ENCODE results near the gene GJA10.

The GJA10 gene

DNA sequence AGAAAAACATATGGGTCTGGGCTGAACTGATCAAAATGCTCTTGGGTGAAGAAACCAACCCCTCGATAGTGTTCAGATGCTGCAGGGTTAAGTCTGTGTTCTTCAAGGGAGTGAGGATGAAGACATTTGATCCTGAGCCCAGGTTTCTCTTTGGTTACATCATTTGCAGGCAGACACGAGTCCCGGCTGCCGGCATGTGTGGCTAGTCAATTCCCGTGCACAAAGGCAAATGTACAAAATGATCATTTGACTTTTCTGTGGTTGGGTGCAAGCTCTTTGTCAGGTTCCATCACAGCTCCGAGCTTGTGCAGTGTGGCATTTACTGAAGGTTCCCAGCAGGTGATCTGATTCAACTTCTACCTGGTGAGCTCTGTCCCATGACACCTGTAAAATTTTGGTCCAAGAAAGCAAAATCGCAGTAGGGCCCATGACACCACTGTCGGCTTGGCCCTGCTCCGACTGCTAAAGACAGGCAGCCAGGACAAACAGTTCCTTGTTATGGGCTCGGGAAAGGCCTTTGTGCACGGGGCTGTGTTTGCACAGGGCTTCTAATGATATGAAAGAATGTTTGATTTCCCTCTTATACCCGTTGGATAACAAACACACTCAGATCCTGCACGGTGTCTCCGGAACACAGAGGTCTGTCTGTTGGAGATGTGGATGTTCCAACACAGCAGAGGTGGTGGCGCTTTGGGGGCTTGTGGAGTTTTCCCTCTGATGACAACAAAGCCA lies 46.9 kb downstream of the GJA10 start:
- DNase-seq (ENCODE audit: insufficient read length, low spot score) (no peak), FAIRE-seq (no peak)
- TF ChIP-seq, protein P1, sequence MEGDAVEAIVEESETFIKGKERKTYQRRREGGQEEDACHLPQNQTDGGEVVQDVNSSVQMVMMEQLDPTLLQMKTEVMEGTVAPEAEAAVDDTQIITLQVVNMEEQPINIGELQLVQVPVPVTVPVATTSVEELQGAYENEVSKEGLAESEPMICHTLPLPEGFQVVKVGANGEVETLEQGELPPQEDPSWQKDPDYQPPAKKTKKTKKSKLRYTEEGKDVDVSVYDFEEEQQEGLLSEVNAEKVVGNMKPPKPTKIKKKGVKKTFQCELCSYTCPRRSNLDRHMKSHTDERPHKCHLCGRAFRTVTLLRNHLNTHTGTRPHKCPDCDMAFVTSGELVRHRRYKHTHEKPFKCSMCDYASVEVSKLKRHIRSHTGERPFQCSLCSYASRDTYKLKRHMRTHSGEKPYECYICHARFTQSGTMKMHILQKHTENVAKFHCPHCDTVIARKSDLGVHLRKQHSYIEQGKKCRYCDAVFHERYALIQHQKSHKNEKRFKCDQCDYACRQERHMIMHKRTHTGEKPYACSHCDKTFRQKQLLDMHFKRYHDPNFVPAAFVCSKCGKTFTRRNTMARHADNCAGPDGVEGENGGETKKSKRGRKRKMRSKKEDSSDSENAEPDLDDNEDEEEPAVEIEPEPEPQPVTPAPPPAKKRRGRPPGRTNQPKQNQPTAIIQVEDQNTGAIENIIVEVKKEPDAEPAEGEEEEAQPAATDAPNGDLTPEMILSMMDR (IDR thresholded peaks at IDR 0.05; ENCODE audit: insufficient read depth, missing control alignments) = no peak

DNA sequence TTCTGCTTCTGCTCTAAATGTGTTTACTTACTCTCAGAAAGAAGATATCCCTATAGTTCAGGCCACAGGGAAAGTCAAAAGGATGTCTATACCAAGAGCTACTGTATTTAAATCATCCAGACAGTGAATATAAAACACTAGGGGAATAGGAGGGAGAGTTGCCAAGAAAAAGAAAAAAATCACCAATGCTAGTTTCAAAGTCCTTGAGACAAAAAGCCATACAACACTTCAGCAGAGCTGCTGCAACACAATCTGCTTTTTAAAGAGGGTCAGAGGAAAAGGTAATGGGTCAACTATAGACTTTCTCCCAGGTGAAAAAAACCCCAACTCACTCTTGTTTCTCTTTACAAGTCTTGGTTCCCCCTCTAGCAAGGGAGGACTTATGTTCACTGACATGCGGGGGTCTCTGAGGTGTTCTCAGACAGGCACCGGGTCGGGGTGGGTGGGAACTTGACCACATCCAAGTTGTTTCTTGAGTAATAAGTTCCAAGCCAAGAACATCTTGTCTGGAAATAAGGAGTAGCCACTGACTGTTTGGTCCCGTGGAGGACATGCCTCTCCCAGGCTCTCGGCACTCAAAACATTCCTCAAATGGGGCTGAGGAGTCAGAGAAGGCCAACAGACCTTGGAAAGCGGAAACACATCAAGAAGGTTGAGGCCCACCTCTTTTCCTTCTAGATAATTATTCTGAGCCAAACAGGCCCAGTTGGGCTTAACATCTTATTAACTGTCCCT lies 47.7 kb downstream of the GJA10 start:
- no peak for DNase-seq (ENCODE audit: insufficient read length, low spot score)
- no peak for FAIRE-seq
- TF ChIP-seq, protein P1 (IDR thresholded peaks at IDR 0.05; ENCODE audit: insufficient read depth, missing control alignments) = no peak

DNA sequence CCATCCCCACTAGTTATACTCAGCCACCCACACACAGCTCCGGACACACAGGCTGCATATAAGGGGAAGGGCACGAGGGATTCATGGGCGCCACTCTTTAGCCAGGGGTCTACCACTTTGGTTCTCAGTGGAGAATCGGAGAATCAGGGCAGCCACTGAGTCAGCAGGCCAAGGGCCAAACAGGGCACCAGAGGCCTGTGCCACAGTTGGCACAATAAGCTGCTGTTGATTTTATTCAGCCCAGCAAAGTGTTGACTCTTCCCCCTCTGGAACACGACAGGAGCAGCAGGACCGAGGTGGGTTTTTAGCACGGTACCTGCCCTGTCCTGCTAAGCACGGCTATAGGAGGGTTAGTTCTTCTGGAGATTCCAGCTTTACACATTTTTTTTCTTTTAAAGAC lies 48.3 kb downstream of the GJA10 start:
- TF ChIP-seq, protein P1 (IDR thresholded peaks at IDR 0.05; ENCODE audit: insufficient read depth, missing control alignments) = no peak
- FAIRE-seq (no peak), DNase-seq (ENCODE audit: insufficient read length, low spot score) (no peak)

DNA sequence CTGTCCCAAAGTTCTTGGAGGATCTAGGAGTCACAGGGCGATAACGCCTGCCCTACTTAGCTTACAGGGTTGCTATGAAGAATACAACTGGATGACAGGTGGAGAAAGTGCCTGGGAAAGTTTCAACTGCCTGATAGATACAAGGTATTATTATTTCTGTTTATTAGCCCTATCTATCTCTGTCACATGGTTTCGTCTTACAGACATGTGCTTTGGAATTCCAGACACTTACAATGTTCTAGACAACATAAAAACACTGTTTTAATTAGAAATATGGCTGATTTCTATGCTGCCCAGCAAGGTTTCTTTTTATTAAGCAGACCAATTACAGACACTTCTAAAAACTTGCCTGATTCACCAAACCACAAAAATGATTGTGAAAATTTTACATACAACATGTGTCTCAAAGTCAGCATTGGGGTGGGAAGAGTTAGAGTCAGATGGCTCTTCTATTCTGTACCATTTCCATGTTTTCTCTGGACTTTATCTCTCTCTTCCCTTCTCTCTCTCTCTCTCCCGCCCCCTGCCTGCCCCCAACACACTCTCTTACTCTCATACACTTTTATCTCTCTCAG lies 50.0 kb downstream of the GJA10 start:
- TF ChIP-seq, protein P1 (IDR thresholded peaks at IDR 0.05; ENCODE audit: insufficient read depth, missing control alignments) = no peak
- no peak for FAIRE-seq

DNA sequence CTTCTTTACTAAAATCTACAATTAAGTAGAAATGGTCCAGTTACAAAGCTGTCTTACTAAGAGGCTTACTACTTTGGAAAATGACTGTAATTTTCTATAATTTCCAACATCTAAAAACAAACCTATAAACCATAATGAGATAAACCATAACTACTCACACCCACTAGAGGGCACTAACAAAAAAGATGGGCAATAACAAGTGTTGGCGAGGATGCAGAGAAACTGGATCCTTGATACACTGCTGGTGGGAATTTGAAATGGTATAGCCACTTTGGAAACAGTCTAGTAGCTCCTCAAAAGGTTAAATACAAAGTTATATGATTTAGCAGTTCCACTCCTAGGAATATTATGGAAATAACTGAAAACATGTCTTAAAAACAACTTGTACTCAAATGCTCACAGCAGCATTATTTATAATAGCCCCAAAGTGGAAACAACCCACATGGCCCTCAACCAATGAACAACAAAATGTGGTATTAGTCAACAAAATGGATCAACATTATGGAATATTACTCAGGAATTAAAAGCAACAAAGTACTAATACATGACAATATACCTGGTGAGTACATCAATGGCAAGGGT lies 50.6 kb downstream of the GJA10 start:
- DNase-seq (ENCODE audit: insufficient read length, low spot score) = no peak
- TF ChIP-seq, protein P1 (IDR thresholded peaks at IDR 0.05; ENCODE audit: insufficient read depth, missing control alignments) = peak; percentile 31
- FAIRE-seq = no peak

More for the DNA sequence above, 50.0 kb downstream of the GJA10 start:
- no peak for DNase-seq (ENCODE audit: insufficient read length, low spot score)
